ENCODE results near the gene HTRA3. TPM values are rescaled to one million over a fixed set of nuclear protein-coding genes. Genes with fewer than 3 reads are reported as not detected.

HTRA3 gene
- total RNA-seq, 1 donor from 2014 or later: not detected

DNA sequence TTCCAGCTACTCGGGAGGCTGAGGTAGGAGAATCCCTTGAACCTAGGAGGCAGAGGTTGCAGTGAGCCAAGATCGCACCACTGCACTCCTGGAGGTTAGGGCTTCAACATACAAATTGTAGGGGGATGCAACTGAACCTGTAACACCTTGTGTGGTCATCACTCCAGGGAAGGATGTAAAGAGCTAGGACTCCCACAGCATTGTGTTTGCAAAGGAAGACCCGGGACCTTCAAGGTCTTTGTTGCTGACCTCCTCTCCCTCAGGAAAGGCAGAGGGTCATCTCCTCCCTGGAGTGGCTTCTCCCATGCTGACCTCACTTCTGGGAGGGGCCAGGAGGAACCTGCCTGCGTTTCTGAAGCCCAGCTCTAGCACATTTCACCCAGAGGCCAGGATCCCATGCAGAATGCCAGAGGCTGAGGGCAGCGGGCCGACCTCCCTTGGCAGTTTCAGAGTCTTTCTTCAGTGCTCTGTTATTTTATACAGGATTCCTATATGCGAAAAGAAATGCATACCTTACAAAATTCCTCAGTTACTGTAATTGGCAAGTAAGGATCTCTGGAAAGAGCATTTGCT is 80.2 kb downstream of the HTRA3 start:
- ATAC-seq (ENCODE audit: low read depth): no peak
- H3K4me1 Mint-ChIP-seq: no peaks in the 10 kb centered on the region
- TF ChIP-seq, protein P1, sequence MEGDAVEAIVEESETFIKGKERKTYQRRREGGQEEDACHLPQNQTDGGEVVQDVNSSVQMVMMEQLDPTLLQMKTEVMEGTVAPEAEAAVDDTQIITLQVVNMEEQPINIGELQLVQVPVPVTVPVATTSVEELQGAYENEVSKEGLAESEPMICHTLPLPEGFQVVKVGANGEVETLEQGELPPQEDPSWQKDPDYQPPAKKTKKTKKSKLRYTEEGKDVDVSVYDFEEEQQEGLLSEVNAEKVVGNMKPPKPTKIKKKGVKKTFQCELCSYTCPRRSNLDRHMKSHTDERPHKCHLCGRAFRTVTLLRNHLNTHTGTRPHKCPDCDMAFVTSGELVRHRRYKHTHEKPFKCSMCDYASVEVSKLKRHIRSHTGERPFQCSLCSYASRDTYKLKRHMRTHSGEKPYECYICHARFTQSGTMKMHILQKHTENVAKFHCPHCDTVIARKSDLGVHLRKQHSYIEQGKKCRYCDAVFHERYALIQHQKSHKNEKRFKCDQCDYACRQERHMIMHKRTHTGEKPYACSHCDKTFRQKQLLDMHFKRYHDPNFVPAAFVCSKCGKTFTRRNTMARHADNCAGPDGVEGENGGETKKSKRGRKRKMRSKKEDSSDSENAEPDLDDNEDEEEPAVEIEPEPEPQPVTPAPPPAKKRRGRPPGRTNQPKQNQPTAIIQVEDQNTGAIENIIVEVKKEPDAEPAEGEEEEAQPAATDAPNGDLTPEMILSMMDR (IDR thresholded peaks at IDR 0.05): no peak
- no peak overlapping the region for H3K27ac Mint-ChIP-seq
- intact Hi-C loops (cut with micrococcal nuclease): no loop called here
- no peaks in the 10 kb centered on the region for H3K27me3 Mint-ChIP-seq
- H3K4me3 Mint-ChIP-seq: no peak overlapping the region
- no peaks in the 10 kb centered on the region for H3K9me3 Mint-ChIP-seq
- POLR2A ChIA-PET: no interaction called here
- no peak for DNase-seq
- CTCF ChIA-PET: no interaction called here
- no peaks in the 10 kb centered on the region for H3K36me3 Mint-ChIP-seq (ENCODE audit: low read depth)

DNA sequence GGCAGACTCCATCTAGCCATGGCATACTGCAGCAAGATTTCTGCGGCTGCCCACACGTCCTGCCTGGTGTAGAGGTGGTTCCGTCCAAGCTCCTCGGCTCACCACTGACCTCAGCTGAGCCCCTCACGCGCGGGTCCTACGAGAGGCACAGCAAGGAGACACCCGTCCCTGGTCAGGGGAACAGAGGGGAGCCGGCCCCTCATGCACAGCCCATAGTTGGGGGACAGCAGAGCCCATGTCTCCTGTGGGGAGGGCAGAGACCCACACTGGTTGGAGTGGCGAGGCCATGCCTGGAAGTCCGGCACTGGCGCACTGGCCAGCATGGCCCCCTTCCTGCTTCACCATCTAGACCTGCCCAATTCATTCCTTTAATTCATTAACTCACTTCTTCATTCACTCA is 80.8 kb downstream of the HTRA3 start:
- no peak overlapping the region for H3K4me3 Mint-ChIP-seq
- POLR2A ChIA-PET: no interaction called here
- no peaks in the 10 kb centered on the region for H3K36me3 Mint-ChIP-seq (ENCODE audit: low read depth)
- no peaks in the 10 kb centered on the region for H3K4me1 Mint-ChIP-seq
- CTCF ChIA-PET: no interaction called here
- no peak for DNase-seq
- H3K27me3 Mint-ChIP-seq: no peaks in the 10 kb centered on the region
- intact Hi-C loops (cut with micrococcal nuclease): no loop called here
- no peak for ATAC-seq (ENCODE audit: low read depth)
- H3K27ac Mint-ChIP-seq: no peak overlapping the region
- TF ChIP-seq, protein P1 (IDR thresholded peaks at IDR 0.05): no peak
- no peaks in the 10 kb centered on the region for H3K9me3 Mint-ChIP-seq

DNA sequence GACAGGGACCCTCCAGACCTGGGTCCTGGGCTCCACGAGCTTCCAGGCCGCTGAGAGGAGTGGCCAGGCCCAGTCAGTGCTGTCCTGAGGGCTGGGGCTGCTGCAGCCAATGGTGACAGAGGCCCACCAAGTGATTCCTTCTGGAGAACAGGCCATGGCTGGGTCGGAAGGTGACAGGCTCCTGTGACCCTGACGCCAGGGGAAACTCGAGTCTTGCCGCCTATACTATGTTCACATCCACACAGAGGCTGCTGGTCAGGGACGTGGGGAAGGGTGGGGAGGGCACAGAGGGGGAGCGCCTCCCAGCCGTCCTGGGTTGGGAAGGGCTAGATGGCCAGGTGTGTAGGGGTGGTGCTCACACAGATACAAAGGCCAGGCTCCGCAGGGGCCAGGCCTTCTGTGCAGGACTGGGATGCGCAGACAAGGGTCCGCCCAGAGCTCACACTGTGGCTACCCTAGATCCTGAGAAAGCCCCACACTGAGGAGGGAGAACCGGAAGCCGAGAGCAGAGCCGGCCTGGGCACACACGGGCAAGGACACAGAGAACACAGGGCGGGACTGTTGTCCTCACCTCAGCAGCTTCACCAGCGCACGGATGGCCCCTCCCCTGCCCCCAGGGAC is 81.4 kb downstream of the HTRA3 start:
- Mint-ChIP-seq H3K4me3 (no peak overlapping the region), H3K27me3 (no peaks in the 10 kb centered on the region), H3K36me3 (ENCODE audit: low read depth) (no peaks in the 10 kb centered on the region), H3K4me1 (no peaks in the 10 kb centered on the region), H3K9me3 (no peaks in the 10 kb centered on the region), H3K27ac (no peak overlapping the region)
- ChIA-PET CTCF (no interaction called here), POLR2A (no interaction called here)
- TF ChIP-seq, protein P1 (IDR thresholded peaks at IDR 0.05): no peak
- no peak for DNase-seq
- intact Hi-C loops (cut with micrococcal nuclease): no loop called here
- no peak for ATAC-seq (ENCODE audit: low read depth)

DNA sequence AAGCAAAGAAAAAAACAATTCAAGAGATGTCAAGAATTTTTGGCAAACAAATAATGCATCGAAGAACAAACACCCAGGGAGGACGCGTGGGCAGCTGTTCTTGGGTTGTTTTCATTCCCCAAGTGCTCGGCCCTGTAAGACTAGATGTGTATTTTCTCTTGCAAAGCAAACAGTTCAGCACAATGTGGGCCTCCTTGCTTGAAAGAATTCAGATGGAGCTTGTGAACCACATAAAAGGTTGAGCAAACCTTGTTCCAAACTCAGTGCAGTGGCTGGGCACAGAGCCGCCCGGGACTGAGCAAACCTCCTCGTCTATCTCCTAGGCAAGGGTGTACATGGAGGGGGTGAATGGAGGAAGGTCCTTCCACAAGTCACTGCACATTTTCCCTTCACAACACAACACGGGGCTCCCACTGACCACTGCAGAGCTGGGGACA is 82.4 kb downstream of the HTRA3 start:
- H3K36me3 Mint-ChIP-seq (ENCODE audit: low read depth): no peaks in the 10 kb centered on the region
- DNase-seq (no peak), ATAC-seq (ENCODE audit: low read depth) (no peak)
- H3K27me3 Mint-ChIP-seq: no peaks in the 10 kb centered on the region
- H3K4me1 Mint-ChIP-seq: no peaks in the 10 kb centered on the region
- TF ChIP-seq, protein P1 (IDR thresholded peaks at IDR 0.05): no peak
- intact Hi-C loops (cut with micrococcal nuclease): no loop called here
- ChIA-PET POLR2A (no interaction called here), CTCF (no interaction called here)
- no peak overlapping the region for H3K27ac Mint-ChIP-seq
- H3K9me3 Mint-ChIP-seq: no peaks in the 10 kb centered on the region
- H3K4me3 Mint-ChIP-seq: no peak overlapping the region

DNA sequence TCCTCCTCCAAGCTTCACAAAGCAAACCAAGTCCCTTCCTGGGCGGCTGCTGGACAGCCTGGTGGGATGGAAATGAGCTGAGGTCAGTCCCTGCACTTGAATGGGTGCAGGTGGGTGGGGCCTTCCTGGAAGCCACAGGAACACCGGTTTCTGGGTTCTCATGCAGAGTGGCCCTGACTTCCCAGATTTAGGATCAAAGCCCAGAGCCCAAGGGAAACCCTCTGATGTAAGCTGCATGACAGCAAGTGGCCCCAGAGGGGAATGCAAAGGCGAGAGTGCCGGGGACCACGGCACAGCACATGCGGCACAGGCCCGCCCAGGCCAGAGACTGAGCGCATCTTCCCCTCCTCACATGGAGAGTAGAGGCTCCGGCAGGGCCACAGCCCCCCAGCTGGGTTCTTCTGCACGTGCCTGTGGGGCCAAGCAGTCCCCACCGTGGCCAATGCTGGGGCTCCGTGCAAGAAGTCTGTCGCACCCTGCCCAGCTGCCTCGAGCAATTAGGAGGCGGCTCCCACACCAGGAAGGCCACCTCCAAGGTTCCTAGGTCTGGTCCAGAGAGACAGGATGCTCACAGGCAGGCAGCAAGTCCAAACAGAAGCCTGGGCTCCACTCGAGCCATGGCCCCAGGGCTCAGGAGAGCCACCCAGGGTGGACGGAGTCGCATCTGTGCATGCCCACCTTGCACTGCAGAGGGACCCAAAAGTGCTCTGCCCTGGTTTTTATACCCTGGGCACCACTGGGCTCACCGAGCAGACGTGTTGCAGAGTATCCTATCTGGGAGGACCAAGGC is 83.0 kb downstream of the HTRA3 start:
- DNase-seq: no peak
- Mint-ChIP-seq H3K27ac (no peak overlapping the region), H3K4me1 (no peaks in the 10 kb centered on the region), H3K4me3 (no peak overlapping the region), H3K9me3 (no peaks in the 10 kb centered on the region), H3K36me3 (ENCODE audit: low read depth) (no peaks in the 10 kb centered on the region), H3K27me3 (no peaks in the 10 kb centered on the region)
- CTCF ChIA-PET: no interaction called here
- POLR2A ChIA-PET: no interaction called here
- ATAC-seq (ENCODE audit: low read depth): no peak
- TF ChIP-seq, protein P1 (IDR thresholded peaks at IDR 0.05): no peak
- intact Hi-C loops (cut with micrococcal nuclease): no loop called here
